Heart right ventricle (tissue), 16 donors: ENCODE results near the gene PCAT6. TPM values are rescaled to one million over a fixed set of nuclear protein-coding genes. Genes with fewer than 3 reads are reported as not detected.

Source experiments
- ATAC-seq, 8 donors: fragments of 200-7000 bp; cut with Tn5 transposase; one replicate each; pipeline ENCODE4 v1.9.1; 2020; ENCODE audit warnings: mild to moderate bottlenecking in 8 of 8, moderate library complexity in 8 of 8, moderate number of reproducible peaks in 1 of 8
- DNase-seq, 2 donors: peaks; one replicate each; pipeline ENCODE4 v3.0.0-alpha.2; 2020
- H3K27ac ChIP-seq, 10 donors: fragments of 200-600 bp; sonication (generic) in 2 of 10; one replicate each; pipeline versions ENCODE4 v1.5.0 to v1.8.0; 2020 to 2022; ENCODE audit warnings: mild to moderate bottlenecking in 3 of 10
- H3K27me3 ChIP-seq, 7 donors: fragments of 200-600 bp; one replicate each; pipeline ENCODE4 v1.8.0; 2021 to 2022; ENCODE audit warnings: mild to moderate bottlenecking in 2 of 7
- H3K36me3 ChIP-seq, 9 donors: fragments of 200-600 bp; sonication (generic) in 1 of 9; one replicate each; pipeline versions ENCODE4 v1.5.0 to v1.8.0; 2020 to 2022; ENCODE audit warnings: mild to moderate bottlenecking in 2 of 9
- H3K4me1 ChIP-seq, 9 donors: fragments of 200-600 bp; sonication (generic) in 1 of 9; one replicate each; pipeline versions ENCODE4 v1.5.0 to v1.8.0; 2020 to 2022; ENCODE audit warnings: mild to moderate bottlenecking in 4 of 9
- H3K4me3 ChIP-seq, 10 donors: fragments of 200-600 bp; sonication (generic) in 2 of 10; one replicate each; pipeline versions ENCODE4 v1.5.0 to v1.8.0; 2020 to 2022; ENCODE audit warnings: mild to moderate bottlenecking in 7 of 10, moderate library complexity in 2 of 10
- H3K9me3 ChIP-seq, 11 donors: fragments of 200-600 bp in 10 of 11; sonication (generic) in 2 of 11; one replicate each; pipeline versions ENCODE4 v1.5.0 to v1.8.0; 2013 to 2022; ENCODE audit warnings: mild to moderate bottlenecking in 2 of 11, control low read depth in 1 of 11, moderate library complexity in 1 of 11
- WGBS, 2 donors: extraction: QIAGEN DNeasy Blood & Tissue Kit; methylation state at CpG; one replicate each; pipeline ENCODE4 v1.1.7; 2013; ENCODE audit warnings: inconsistent platforms in 1 of 2; 5-methylcytosine and 5-hydroxymethylcytosine counted together
- intact Hi-C, 10 donors: fragments of 100-400 bp; cut with DNase I; formaldehyde crosslinking; loops; one replicate each; pipeline versions ENCODE4 v1.11.1 to v1.14.2; 2022
- polyA plus RNA-seq, 2 donors: library from polyadenylated mRNA; stranded (reverse); fragments of 200-250 nt; gene quantifications; one replicate each; pipeline ENCODE4 v1.2.3, GENCODE V29; 2013
- total RNA-seq, 10 donors: library from RNA; stranded (reverse); fragmentation: NEBNext Ultra II Directional in 3 of 10; extraction: Animal tissue kit (Norgen Biotek cat#: 25700) in 3 of 10; gene quantifications; one replicate each; pipeline versions ENCODE4 v1.2.1 to v1.2.4, GENCODE V29; 2021 to 2023
- TF ChIP-seq, protein P1 (sequence below), 9 donors: fragments of 200-600 bp; sonication (generic) in 2 of 9; IDR thresholded peaks; one replicate each; pipeline versions ENCODE4 v1.5.0 to v1.8.0; 2021 to 2022; ENCODE audit warnings: antibody characterized with exemption in 9 of 9, mild to moderate bottlenecking in 5 of 9, moderate library complexity in 1 of 9
- donor health status: Arrhythmogenic right ventricular cardiomyopathy.
- donor health status: ischemic (EF 13 %, LVEDD 7.1; RV severe dilation, severe dysfunction).
- donor health status: healthy with polysubstance abuse.
- donor health status: DM: no; HTN: yes; CAD: no.
- donor health status: DM: no; HTN: no; CAD: no.
- donor health status: ischemic (EF 25% LVEDD 6.9; RV normal size, moderate dysfunction).
- donor health status: ischemic (EF 25% LVEDD 5.7; RV mildly dilated, moderate dysfunction).
- donor health status: healthy.
- donor health status: DM: yes; HTN: yes; CAD: no.
- donor health status: Ischemic cardiomyopathy.
- donor health status: ischemic (EF 35%, LVEDD 5.7; RV mildly dilated, moderate dysfunction).
- donor health status: nonischemic (EF 11% LVEDD 7.7; RV severe dilation, severe dysfunction).
- donor health status: DM: yes; HTN: yes; CAD: no.
- donor health status: PGD.
- donor health status: ischemic (EF 29% LVEDD 5.4; RV normal size, mild dysfunction).
- donor health status: nonischemic (EF 23%, LVEDD 6.1; RV moderate dilation, normal function).

Gene PCAT6
- total and polyA plus RNA-seq, 12 donors: 0.41 to 2.3 (median 0.81) TPM; not detected in 1

DNA sequence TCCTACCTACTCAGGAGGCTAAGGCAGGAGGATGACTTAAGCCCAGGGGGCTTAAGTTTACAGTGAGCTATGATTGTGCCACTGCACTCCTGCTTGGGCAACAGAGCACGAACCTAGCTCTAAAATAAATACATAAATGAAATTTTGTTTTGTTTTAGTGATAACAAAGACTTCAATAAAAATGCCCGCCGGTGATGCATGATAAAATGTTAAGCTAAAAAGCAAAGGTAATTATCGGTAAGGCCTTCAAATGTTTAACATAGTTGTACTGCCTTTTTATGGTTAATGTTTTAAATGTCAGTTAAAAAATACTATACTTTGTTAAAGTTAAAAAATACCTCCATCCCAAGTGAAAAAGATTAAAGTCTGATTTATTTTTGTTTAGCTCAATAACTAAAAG lies 29.6 kb upstream of the PCAT6 start:
- intact Hi-C loops: no loop called here
- Histone ChIP-seq H3K9me3 (no peaks in the 10 kb centered on the region), H3K36me3 (peaks cover 0 to 8% (median 7%) of the 10 kb centered on the region in 9 donors), H3K27ac (no peak overlapping the region), H3K4me1 (peaks cover 0 to 17% (median 10%) of the 10 kb centered on the region in 9 donors), H3K4me3 (no peak overlapping the region), H3K27me3 (no peaks in the 10 kb centered on the region)
- 88 to 89% methylated on average over 4 of the region's 4 CpGs for WGBS, 2 donors
- DNase-seq: no peak
- ATAC-seq: no peak
- TF ChIP-seq, protein P1, sequence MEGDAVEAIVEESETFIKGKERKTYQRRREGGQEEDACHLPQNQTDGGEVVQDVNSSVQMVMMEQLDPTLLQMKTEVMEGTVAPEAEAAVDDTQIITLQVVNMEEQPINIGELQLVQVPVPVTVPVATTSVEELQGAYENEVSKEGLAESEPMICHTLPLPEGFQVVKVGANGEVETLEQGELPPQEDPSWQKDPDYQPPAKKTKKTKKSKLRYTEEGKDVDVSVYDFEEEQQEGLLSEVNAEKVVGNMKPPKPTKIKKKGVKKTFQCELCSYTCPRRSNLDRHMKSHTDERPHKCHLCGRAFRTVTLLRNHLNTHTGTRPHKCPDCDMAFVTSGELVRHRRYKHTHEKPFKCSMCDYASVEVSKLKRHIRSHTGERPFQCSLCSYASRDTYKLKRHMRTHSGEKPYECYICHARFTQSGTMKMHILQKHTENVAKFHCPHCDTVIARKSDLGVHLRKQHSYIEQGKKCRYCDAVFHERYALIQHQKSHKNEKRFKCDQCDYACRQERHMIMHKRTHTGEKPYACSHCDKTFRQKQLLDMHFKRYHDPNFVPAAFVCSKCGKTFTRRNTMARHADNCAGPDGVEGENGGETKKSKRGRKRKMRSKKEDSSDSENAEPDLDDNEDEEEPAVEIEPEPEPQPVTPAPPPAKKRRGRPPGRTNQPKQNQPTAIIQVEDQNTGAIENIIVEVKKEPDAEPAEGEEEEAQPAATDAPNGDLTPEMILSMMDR (IDR thresholded peaks at IDR 0.05): no peak

DNA sequence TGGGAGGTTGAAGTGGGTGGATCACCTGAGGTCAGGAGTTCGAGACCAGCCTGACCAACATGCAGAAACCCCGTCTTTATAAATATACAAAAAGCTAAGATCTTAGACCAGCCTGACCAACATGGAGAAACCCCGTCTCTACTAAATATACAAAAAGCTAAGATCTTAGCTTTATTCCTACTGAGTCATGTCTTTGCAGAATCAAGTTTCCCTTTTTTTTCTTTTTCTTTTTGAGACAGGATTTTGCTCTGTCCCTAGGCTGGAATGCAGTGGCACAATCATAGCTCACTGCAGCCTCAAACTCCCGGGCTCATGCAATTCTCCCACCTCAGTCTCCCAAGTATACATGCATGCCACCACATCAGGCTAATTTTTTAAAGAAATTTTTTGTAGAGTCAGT lies 23.9 kb upstream of the PCAT6 start:
- Histone ChIP-seq H3K4me3 (no peak overlapping the region), H3K4me1 (peaks cover 3 to 38% (median 23%) of the 10 kb centered on the region in 9 donors), H3K27me3 (no peaks in the 10 kb centered on the region), H3K27ac (no peak overlapping the region), H3K36me3 (no peaks in the 10 kb centered on the region), H3K9me3 (no peaks in the 10 kb centered on the region)
- no peak for DNase-seq
- intact Hi-C loops: no loop called here
- no peak for ATAC-seq
- 83 to 85% methylated on average over 4 of the region's 4 CpGs for WGBS, 2 donors
- TF ChIP-seq, protein P1 (IDR thresholded peaks at IDR 0.05): no peak

DNA sequence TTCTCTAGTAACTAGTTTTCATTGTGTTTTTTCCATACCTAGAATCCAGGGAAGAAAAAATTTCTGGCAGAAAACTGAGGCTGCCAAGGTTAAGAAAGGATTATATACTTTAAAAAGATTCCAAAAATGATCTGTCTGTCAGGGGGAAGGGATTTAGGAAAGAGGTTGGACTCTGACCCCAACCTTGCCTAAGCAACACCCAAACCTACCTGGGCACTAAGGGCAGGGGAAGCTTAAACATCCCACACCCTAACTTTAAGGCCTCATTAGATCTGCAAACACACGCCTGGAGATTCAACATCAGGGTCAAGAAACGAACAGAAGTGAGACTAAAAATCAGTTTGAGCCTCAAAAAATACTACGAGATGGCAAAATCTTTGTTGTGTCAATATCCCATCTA lies 22.0 kb upstream of the PCAT6 start:
- DNase-seq: no peak
- H3K27ac ChIP-seq: no peak overlapping the region
- no peaks in the 10 kb centered on the region for H3K27me3 ChIP-seq
- intact Hi-C loops: no loop called here
- ATAC-seq: no peak
- H3K9me3 ChIP-seq: no peaks in the 10 kb centered on the region
- no peak overlapping the region for H3K4me3 ChIP-seq
- 85 to 90% methylated on average over 3 of the region's 3 CpGs for WGBS, 2 donors
- TF ChIP-seq, protein P1 (IDR thresholded peaks at IDR 0.05): no peak
- H3K4me1 ChIP-seq: peaks cover 3 to 39% (median 24%) of the 10 kb centered on the region in 9 donors
- no peaks in the 10 kb centered on the region for H3K36me3 ChIP-seq

DNA sequence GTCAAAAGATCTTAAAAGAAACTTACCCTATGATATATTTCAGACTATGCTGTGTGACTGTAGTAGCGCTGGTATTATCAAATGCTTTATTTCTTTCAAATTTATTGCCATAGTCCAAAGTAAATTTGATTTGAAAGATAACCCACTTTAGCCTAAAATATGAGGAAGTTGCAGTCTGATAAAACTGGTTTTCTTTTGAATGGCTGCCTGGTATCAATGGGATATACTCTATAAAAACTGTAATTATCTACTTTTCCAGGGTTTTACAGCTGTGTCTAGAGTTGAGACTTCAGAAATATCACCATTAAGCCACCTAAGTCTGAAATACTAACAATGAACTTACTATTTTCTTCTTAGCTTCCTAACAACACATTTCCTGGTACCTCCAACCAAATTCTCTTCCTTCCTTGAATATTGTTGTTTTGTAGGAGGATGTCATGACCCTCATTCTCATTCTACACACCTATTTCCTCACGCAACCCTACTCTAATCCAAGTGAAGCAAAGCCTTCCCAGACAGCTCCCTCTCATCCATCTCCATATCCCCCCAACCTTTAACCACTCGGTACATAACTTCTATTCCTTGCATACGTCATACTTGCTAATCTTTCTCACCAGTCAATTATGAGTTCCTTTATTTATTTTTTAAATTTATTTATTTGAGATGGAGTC lies 19.5 kb upstream of the PCAT6 start:
- ATAC-seq: peak in 3 of 8 donors; percentile 31 to 53 (median 48)
- Histone ChIP-seq H3K27me3 (no peaks in the 10 kb centered on the region), H3K9me3 (no peaks in the 10 kb centered on the region), H3K4me3 (no peak overlapping the region), H3K27ac (peak overlapping the region in 2 of 10 donors; percentile 5 to 64), H3K36me3 (no peaks in the 10 kb centered on the region), H3K4me1 (peaks cover 0 to 40% (median 14%) of the 10 kb centered on the region in 9 donors)
- DNase-seq: no peak
- intact Hi-C loops: no loop called here
- 62 to 69% methylated on average over 4 of the region's 4 CpGs for WGBS, 2 donors
- TF ChIP-seq, protein P1 (IDR thresholded peaks at IDR 0.05): no peak
